CD4-positive, alpha-beta T cell treated with Interleukin-12 subunit alpha and Interleukin-12 subunit beta, for 1 hour (primary cell): ENCODE measurements around the gene HOMER2.
A peak's percentile ranks its signal among the peaks of the same experiment; 100 is the strongest.
"Not testable (repeated sequence)": the region's sequence is repeated elsewhere in the genome, so short reads cannot be mapped to it uniquely, and the experiment has no call there.

Experiments
- DNase-seq: peaks from one replicate; pipeline ENCODE4 v3.0.0-alpha.2; 2020

HOMER2 gene

GRCh38 chr15:82952158-82953081 lies at the start of gene HOMER2:
HOMER2 (minus strand) TSS chr15:82952720; CDS start chr15:82952535, 185 bp downstream.
- DNase-seq: no peak

- DNase-seq: not testable (repeated sequence)
These were observed 48.1 kb upstream of the HOMER2 start for GRCh38 chr15:83000672-83001031.

GRCh38 chr15:82999905-83000671 lies 47.6 kb upstream of the HOMER2 start:
- DNase-seq: peak; percentile 62

GRCh38 chr15:82999426-82999825 lies 46.9 kb upstream of the HOMER2 start:
- DNase-seq: no peak

- DNase-seq: no peak
These were observed 43.4 kb upstream of the HOMER2 start for GRCh38 chr15:82995938-82996337.

- no peak for DNase-seq
These were observed 42.6 kb upstream of the HOMER2 start for GRCh38 chr15:82995076-82995475.

- DNase-seq: no peak
These were observed 40.6 kb upstream of the HOMER2 start for GRCh38 chr15:82993144-82993543.

GRCh38 chr15:82992436-82992998 lies 40.0 kb upstream of the HOMER2 start:
- DNase-seq: no peak

GRCh38 chr15:82986442-82986780 lies 33.9 kb upstream of the HOMER2 start:
- peak; percentile 42 for DNase-seq

- DNase-seq: peak; percentile 94
These were observed 33.3 kb upstream of the HOMER2 start, which contains the start of gene RAMAC for GRCh38 chr15:82985688-82986441. RAMAC (plus strand) TSS chr15:82986210; CDS start chr15:82989019, 2,809 bp downstream.

GRCh38 chr15:82980981-82981380 lies 28.5 kb upstream of the HOMER2 start:
- no peak for DNase-seq

GRCh38 chr15:82979726-82980125 lies 27.2 kb upstream of the HOMER2 start:
- DNase-seq: no peak

GRCh38 chr15:82978438-82978837 lies 25.9 kb upstream of the HOMER2 start:
- no peak for DNase-seq

- DNase-seq: no peak
These were observed 24.6 kb upstream of the HOMER2 start for GRCh38 chr15:82977076-82977475.

- no peak for DNase-seq
These were observed 20.5 kb upstream of the HOMER2 start for GRCh38 chr15:82972990-82973389.

GRCh38 chr15:82971218-82971984 lies 18.9 kb upstream of the HOMER2 start:
- no peak for DNase-seq

GRCh38 chr15:82970696-82971095 lies 18.2 kb upstream of the HOMER2 start:
- DNase-seq: no peak

- no peak for DNase-seq
These were observed 17.7 kb upstream of the HOMER2 start for GRCh38 chr15:82970078-82970686.

- no peak for DNase-seq
These were observed 16.8 kb upstream of the HOMER2 start for GRCh38 chr15:82969353-82969752.

GRCh38 chr15:82968066-82968465 lies 15.5 kb upstream of the HOMER2 start:
- DNase-seq: no peak

GRCh38 chr15:82966671-82967071 lies 14.2 kb upstream of the HOMER2 start:
- no peak for DNase-seq

GRCh38 chr15:82964890-82965289 lies 12.4 kb upstream of the HOMER2 start:
- DNase-seq: no peak
